ENCODE data around the gene JPT2. TPM values are rescaled to one million over a fixed set of nuclear protein-coding genes. Genes with fewer than 3 reads are reported as not detected.

The JPT2 gene
- total and polyA plus RNA-seq, 10 of the 15 experiments (the other 5 are each of a cell fraction or from before 2014, with no cell fraction given), result 11.7 to 78.4 (median 48.4) TPM

DNA sequence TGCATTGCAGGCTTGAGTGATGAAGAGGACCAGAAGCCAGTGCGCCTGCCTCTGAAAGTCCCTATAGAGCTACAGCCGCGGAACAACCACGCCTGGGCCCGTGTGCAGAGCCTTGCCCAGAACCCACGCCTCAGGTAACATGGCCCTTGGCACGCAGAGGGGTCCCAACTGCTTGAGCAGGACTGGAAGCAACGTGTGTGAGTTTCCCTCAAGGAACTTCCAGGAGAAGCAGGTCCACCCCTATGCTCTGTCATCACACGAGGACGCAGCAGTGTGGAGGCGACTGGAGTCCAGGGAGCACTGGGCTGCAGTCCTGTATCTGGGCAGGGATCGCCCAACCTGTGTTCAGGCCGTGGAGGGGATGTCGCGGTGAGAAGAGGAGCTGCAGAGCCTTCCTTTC, 25.1 kb upstream of the JPT2 start:
- Histone ChIP-seq H4K20me1 (ENCODE audit: control insufficient read depth, insufficient read depth) (peaks cover 4% of the 10 kb centered on the region), H3K36me3 (ENCODE audit: control insufficient read depth in 2 of 2, insufficient read depth in 2 of 2, low read length in 1 of 2) (peaks cover 5 to 29% of the 10 kb centered on the region in 2 experiments; a peak in 3 of 4 replicates), H3K9ac (ENCODE audit: control insufficient read depth, insufficient read depth, low read length) (no peak overlapping the region), H3K27me3 (replicated peaks in 1 of 2; ENCODE audit: control insufficient read depth in 2 of 2, insufficient read depth in 2 of 2, low read length in 1 of 2) (no peaks in the 10 kb centered on the region), H3K4me1 (ENCODE audit: control insufficient read depth, insufficient read depth, low read length) (no peaks in the 10 kb centered on the region; the same call in 1 of the 2 replicates), H3K79me2 (ENCODE audit: control insufficient read depth, insufficient read depth, low read length) (no peaks in the 10 kb centered on the region), H3K27ac (ENCODE audit: control insufficient read depth, insufficient read depth) (no peak overlapping the region), H3K9me3 (replicated peaks; ENCODE audit: control insufficient read depth, insufficient read depth, low read length) (no peaks in the 10 kb centered on the region), H3K4me3 (no peak overlapping the region), H3K4me2 (ENCODE audit: control insufficient read depth, insufficient read depth) (no peak overlapping the region), H2AFZ (ENCODE audit: control insufficient read depth, low read depth, low read length) (no peak overlapping the region)
- intact Hi-C loops (cut with micrococcal nuclease; ENCODE audit: unreplicated experiment), result no loop called here
- FAIRE-seq (no peak), DNase-seq (ENCODE audit: low read depth, low spot score) (no peak), ATAC-seq (no peak)
- CTCF ChIA-PET, result no interaction called here
- POLR2A ChIA-PET, result no interaction called here
- BruUV-seq (replicated peaks), result no TSS peak
- in situ Hi-C loops (cut with MboI), result no loop called here
- whole genome bisulfite sequencing (ENCODE audit: insufficient coverage, insufficient replicate concordance, low lambda C conversion rate, missing lambda C conversion rate), result 95% methylated on average over 15 of the region's 15 CpGs
- RAD21 ChIA-PET (ENCODE audit: unreplicated experiment), result no interaction called here
- SMC1A ChIA-PET (ENCODE audit: uncharacterized antibody, unreplicated experiment), result interaction anchor here (1.2 kb wide), 1 partner anchor 25 kb away, joined by 3 read pairs; the partner anchor contains the start of gene JPT2
- TF ChIP-seq, protein P1, sequence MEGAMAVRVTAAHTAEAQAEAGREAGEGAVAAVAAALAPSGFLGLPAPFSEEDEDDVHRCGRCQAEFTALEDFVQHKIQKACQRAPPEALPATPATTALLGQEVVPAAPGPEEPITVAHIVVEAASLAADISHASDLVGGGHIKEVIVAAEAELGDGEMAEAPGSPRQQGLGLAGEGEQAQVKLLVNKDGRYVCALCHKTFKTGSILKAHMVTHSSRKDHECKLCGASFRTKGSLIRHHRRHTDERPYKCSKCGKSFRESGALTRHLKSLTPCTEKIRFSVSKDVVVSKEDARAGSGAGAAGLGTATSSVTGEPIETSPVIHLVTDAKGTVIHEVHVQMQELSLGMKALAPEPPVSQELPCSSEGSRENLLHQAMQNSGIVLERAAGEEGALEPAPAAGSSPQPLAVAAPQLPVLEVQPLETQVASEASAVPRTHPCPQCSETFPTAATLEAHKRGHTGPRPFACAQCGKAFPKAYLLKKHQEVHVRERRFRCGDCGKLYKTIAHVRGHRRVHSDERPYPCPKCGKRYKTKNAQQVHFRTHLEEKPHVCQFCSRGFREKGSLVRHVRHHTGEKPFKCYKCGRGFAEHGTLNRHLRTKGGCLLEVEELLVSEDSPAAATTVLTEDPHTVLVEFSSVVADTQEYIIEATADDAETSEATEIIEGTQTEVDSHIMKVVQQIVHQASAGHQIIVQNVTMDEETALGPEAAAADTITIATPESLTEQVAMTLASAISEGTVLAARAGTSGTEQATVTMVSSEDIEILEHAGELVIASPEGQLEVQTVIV (IDR thresholded peaks at IDR 0.05; ENCODE audit: borderline replicate concordance, partially characterized antibody), result no peak
- TF ChIP-seq SREBF2 (IDR thresholded peaks at IDR 0.05; ENCODE audit: low read length), result no peak
- no peak for TF ChIP-seq SP1 (IDR thresholded peaks at IDR 0.05; ENCODE audit: low read depth, low read length)
- no peak for TF ChIP-seq MXI1 (IDR thresholded peaks at IDR 0.05; ENCODE audit: low read depth, low read length)
- TF ChIP-seq FOXK2 (IDR thresholded peaks at IDR 0.05), result no peak
- TF ChIP-seq SUPT20H (IDR thresholded peaks at IDR 0.05; ENCODE audit: borderline replicate concordance, control insufficient read depth, low read depth, low read length), result no peak
- TF ChIP-seq TARDBP (IDR thresholded peaks at IDR 0.05; ENCODE audit: borderline replicate concordance), result no peak
- no peak for TF ChIP-seq ZNF384 (IDR thresholded peaks at IDR 0.05; ENCODE audit: borderline replicate concordance, low read depth, low read length)
- no peak for TF ChIP-seq POLR2A (IDR thresholded peaks at IDR 0.05; ENCODE audit: low read depth, low read length)
- TF ChIP-seq POLR2AphosphoS5 (IDR thresholded peaks at IDR 0.05; ENCODE audit: low read length), result no peak
- TF ChIP-seq BMI1 (IDR thresholded peaks at IDR 0.05; ENCODE audit: borderline replicate concordance), result no peak
- no peak for TF ChIP-seq SMC3 (IDR thresholded peaks at IDR 0.05; ENCODE audit: borderline replicate concordance, low read length)
